Measurements from ENCODE around the gene SYTL4.

Gene SYTL4

GRCh38 chrX:100648458-100649417 lies 83.2 kb downstream of the SYTL4 start:
- no peak for DNase-seq (ENCODE audit: low spot score)

- DNase-seq (ENCODE audit: low spot score): no peak
These were observed 84.2 kb downstream of the SYTL4 start for GRCh38 chrX:100647739-100648138.

- DNase-seq (ENCODE audit: low spot score): no peak
These were observed 84.8 kb downstream of the SYTL4 start for GRCh38 chrX:100647095-100647494.

- no peak for DNase-seq (ENCODE audit: low spot score)
These were observed 86.8 kb downstream of the SYTL4 start for GRCh38 chrX:100645106-100645505.

GRCh38 chrX:100643956-100644860 lies 87.7 kb downstream of the SYTL4 start, which contains the start of gene SRPX2:
TSS of gene SRPX2 (plus strand) at chrX:100644199. CDS start at chrX:100646323, 2,124 bp downstream.
- peak; percentile 18 for DNase-seq (ENCODE audit: low spot score)

- DNase-seq (ENCODE audit: low spot score): no peak
These were observed 88.7 kb downstream of the SYTL4 start for GRCh38 chrX:100643212-100643611.

- DNase-seq (ENCODE audit: low spot score): peak; percentile 1
These were observed 89.6 kb downstream of the SYTL4 start for GRCh38 chrX:100642290-100642689.

GRCh38 chrX:100636321-100636991 lies 95.5 kb downstream of the SYTL4 start, which contains the start of gene TSPAN6:
TSS of gene TSPAN6 (minus strand) at chrX:100636806. CDS start at chrX:100636694, 112 bp downstream.
- DNase-seq (ENCODE audit: low spot score): peak; percentile 81

GRCh38 chrX:100635989-100636320 lies 96.0 kb downstream of the SYTL4 start:
- peak; percentile 2 for DNase-seq (ENCODE audit: low spot score)

- no peak for DNase-seq (ENCODE audit: low spot score)
These were observed 96.9 kb downstream of the SYTL4 start for GRCh38 chrX:100635040-100635439.

GRCh38 chrX:100625985-100626491 lies 105.9 kb downstream of the SYTL4 start:
- no peak for DNase-seq (ENCODE audit: low spot score)

All from LoVo (cell line).